ENCODE data around the gene CREBL2. TPM values are rescaled to one million over a fixed set of nuclear protein-coding genes. Genes with fewer than 3 reads are reported as not detected.

The CREBL2 gene
- total and polyA plus RNA-seq, 2 of the 13 experiments (the other 11 are each of a cell fraction or from before 2014, with no cell fraction given): 6.9 to 8.4 TPM

GRCh38 chr12:12611512-12612306, at the start of gene CREBL2 (continued):
- TF ChIP-seq HNF1B (CRISPR knock-in tag; IDR thresholded peaks at IDR 0.05) (peak; percentile 96), IRX3 (CRISPR knock-in tag; IDR thresholded peaks at IDR 0.05; ENCODE audit: borderline replicate concordance, low read depth) (peak; percentile 58; the same call in 1 of the 2 replicates), ATF3 (CRISPR knock-in tag; IDR thresholded peaks at IDR 0.05) (peak; percentile 34; the same call in 1 of the 2 replicates), ZNF703 (CRISPR knock-in tag; IDR thresholded peaks at IDR 0.05; ENCODE audit: borderline replicate concordance) (no peak; the same call in 1 of the 2 replicates), ZNF776 (CRISPR knock-in tag; IDR thresholded peaks at IDR 0.05) (no peak), ZNF740 (CRISPR knock-in tag; IDR thresholded peaks at IDR 0.05) (peak; percentile 40; the same call in 1 of the 2 replicates), ZNF530 (CRISPR knock-in tag; IDR thresholded peaks at IDR 0.05; ENCODE audit: low read depth) (no peak), CHD4 (IDR thresholded peaks at IDR 0.05; ENCODE audit: borderline replicate concordance, low read length) (no peak), SATB2 (CRISPR knock-in tag; IDR thresholded peaks at IDR 0.05) (no peak), ZKSCAN5 (CRISPR knock-in tag; IDR thresholded peaks at IDR 0.05) (no peak), ZNF317 (CRISPR knock-in tag; IDR thresholded peaks at IDR 0.05) (0 out of 2 replicates have a peak, but pooled peaks have one; percentile 11), AGO1 (IDR thresholded peaks at IDR 0.05; ENCODE audit: low read depth, low read length, poor library complexity, severe bottlenecking) (peak; percentile 56), ZNF570 (CRISPR knock-in tag; IDR thresholded peaks at IDR 0.05; ENCODE audit: borderline replicate concordance) (no peak), PHF8 (CRISPR knock-in tag; IDR thresholded peaks at IDR 0.05) (peak; percentile 93), PAXIP1 (CRISPR knock-in tag; conservative IDR thresholded peaks at IDR 0.05) (peak; percentile 81), HIVEP1 (CRISPR knock-in tag; IDR thresholded peaks at IDR 0.05) (peak; percentile 77; the same call in 1 of the 2 replicates), AHR (CRISPR knock-in tag; IDR thresholded peaks at IDR 0.05) (0 out of 2 replicates have a peak, but pooled peaks have one; percentile 36), ZNF276 (CRISPR knock-in tag; IDR thresholded peaks at IDR 0.05; ENCODE audit: low read depth) (no peak), FOXO4 (CRISPR knock-in tag; conservative IDR thresholded peaks at IDR 0.05) (0 out of 2 replicates have a peak, but pooled peaks have one; percentile 41)

Data from HepG2 (cell line).